ENCODE results near the gene CCDC170. TPM values are rescaled to one million over a fixed set of nuclear protein-coding genes. Genes with fewer than 3 reads are reported as not detected.

The CCDC170 gene
- polyA plus RNA-seq, 1 of the 3 experiments (the other 2 are of a cell fraction), result not detected

- Histone ChIP-seq H3K79me2 (ENCODE audit: insufficient read depth) (no peaks in the 10 kb centered on the region), H3K4me2 (no peak overlapping the region), H3K36me3 (replicated peaks in 1 of 2; ENCODE audit: control insufficient read depth in 1 of 2, insufficient read depth in 2 of 2, low read length in 1 of 2) (no peaks in the 10 kb centered on the region), H3K4me3 (ENCODE audit: low read depth in 2 of 2, low read length in 1 of 2) (no peak overlapping the region), H3K9me2 (no peaks in the 10 kb centered on the region), H3K4me1 (ENCODE audit: control insufficient read depth in 1 of 2, insufficient read depth in 2 of 2, low read depth in 1 of 2, low read length in 1 of 2) (no peaks in the 10 kb centered on the region), H3F3A (replicated peaks; ENCODE audit: insufficient read depth) (no peaks in the 10 kb centered on the region), H3K9me3 (no peaks in the 10 kb centered on the region), H3K27me3 (ENCODE audit: insufficient read depth) (no peaks in the 10 kb centered on the region), H4K20me1 (ENCODE audit: insufficient read depth) (no peaks in the 10 kb centered on the region), H3K9ac (no peak overlapping the region), H2AFZ (ENCODE audit: low read depth) (no peak overlapping the region), H3K27ac (ENCODE audit: low read depth in 2 of 2, low read length in 1 of 2) (no peak overlapping the region)
- no peak for TF ChIP-seq EP300 (IDR thresholded peaks at IDR 0.05; ENCODE audit: borderline replicate concordance in 1 of 2, low read depth in 1 of 2, low read length in 1 of 2)
- no peak for TF ChIP-seq RCOR1 (IDR thresholded peaks at IDR 0.05; ENCODE audit: low read length)
- TF ChIP-seq CHD2 (IDR thresholded peaks at IDR 0.05; ENCODE audit: low read length, partially characterized antibody), result no peak
- no peak for TF ChIP-seq NRF1 (IDR thresholded peaks at IDR 0.05; ENCODE audit: low read depth, low read length)
- no peak for TF ChIP-seq FOXJ3 (CRISPR knock-in tag; IDR thresholded peaks at IDR 0.05)
- no peak for TF ChIP-seq MAX (IDR thresholded peaks at IDR 0.05; ENCODE audit: low read depth)
- TF ChIP-seq GATA2 (CRISPR knock-in tag; IDR thresholded peaks at IDR 0.05), result no peak
- no peak for TF ChIP-seq USF2 (IDR thresholded peaks at IDR 0.05; ENCODE audit: borderline replicate concordance, low read depth, low read length)
- TF ChIP-seq FOXM1 (IDR thresholded peaks at IDR 0.05; ENCODE audit: low read depth), result no peak
- no peak for TF ChIP-seq FOSL2 (IDR thresholded peaks at IDR 0.05; ENCODE audit: borderline replicate concordance, low read depth)
- TF ChIP-seq TCF12 (IDR thresholded peaks at IDR 0.05), result no peak
- TF ChIP-seq JUND (IDR thresholded peaks at IDR 0.05), result no peak
- TF ChIP-seq PBX3 (IDR thresholded peaks at IDR 0.05), result no peak
- no peak for TF ChIP-seq ZBTB33 (IDR thresholded peaks at IDR 0.05; ENCODE audit: borderline replicate concordance, low read depth)
- TF ChIP-seq NFIC (IDR thresholded peaks at IDR 0.05; ENCODE audit: borderline replicate concordance), result no peak
- TF ChIP-seq MEF2A (IDR thresholded peaks at IDR 0.05; ENCODE audit: borderline replicate concordance, low read depth), result no peak
- no peak for TF ChIP-seq RXRA (IDR thresholded peaks at IDR 0.05; ENCODE audit: borderline replicate concordance, low read depth)
- TF ChIP-seq IRF3 (IDR thresholded peaks at IDR 0.05; ENCODE audit: low read depth, low read length), result no peak
- TF ChIP-seq RFX5 (IDR thresholded peaks at IDR 0.05; ENCODE audit: low read length), result no peak
- TF ChIP-seq CTCF (IDR thresholded peaks at IDR 0.05), result no peak
- ChIA-PET CTCF (no interaction called here), POLR2A (no interaction called here)
- no peak for DNase-seq
- 2% methylated on average over 1 of the region's 1 CpG for WGBS (ENCODE audit: low lambda C conversion rate)
Observed at GRCh38 chr6:151549790-151550189, 56.0 kb downstream of the CCDC170 start.
